ENCODE results near the gene SHISA6. TPM values are rescaled to one million over a fixed set of nuclear protein-coding genes. Genes with fewer than 3 reads are reported as not detected.

SHISA6 gene
- 0.05 TPM in 1 of 2 replicates, not detected in the other for total RNA-seq
- long read RNA-seq, result 0 reads

GRCh38 chr17:11240841-11241610 lies at the start of gene SHISA6:
Gene SHISA6, plus strand, starts transcription at chr17:11241213.
- peaks cover 9% of the 10 kb centered on the region for H3K4me1 Mint-ChIP-seq (ENCODE audit: unreplicated experiment)
- H3K27ac Mint-ChIP-seq (ENCODE audit: unreplicated experiment), result no peak within 1 kb of the TSS
- peaks cover 59% of the 10 kb centered on the region for H3K27me3 Mint-ChIP-seq (ENCODE audit: unreplicated experiment)
- peak within 1 kb of the TSS; percentile 48 for H3K4me3 Mint-ChIP-seq (ENCODE audit: unreplicated experiment)
- TF ChIP-seq, protein P1, sequence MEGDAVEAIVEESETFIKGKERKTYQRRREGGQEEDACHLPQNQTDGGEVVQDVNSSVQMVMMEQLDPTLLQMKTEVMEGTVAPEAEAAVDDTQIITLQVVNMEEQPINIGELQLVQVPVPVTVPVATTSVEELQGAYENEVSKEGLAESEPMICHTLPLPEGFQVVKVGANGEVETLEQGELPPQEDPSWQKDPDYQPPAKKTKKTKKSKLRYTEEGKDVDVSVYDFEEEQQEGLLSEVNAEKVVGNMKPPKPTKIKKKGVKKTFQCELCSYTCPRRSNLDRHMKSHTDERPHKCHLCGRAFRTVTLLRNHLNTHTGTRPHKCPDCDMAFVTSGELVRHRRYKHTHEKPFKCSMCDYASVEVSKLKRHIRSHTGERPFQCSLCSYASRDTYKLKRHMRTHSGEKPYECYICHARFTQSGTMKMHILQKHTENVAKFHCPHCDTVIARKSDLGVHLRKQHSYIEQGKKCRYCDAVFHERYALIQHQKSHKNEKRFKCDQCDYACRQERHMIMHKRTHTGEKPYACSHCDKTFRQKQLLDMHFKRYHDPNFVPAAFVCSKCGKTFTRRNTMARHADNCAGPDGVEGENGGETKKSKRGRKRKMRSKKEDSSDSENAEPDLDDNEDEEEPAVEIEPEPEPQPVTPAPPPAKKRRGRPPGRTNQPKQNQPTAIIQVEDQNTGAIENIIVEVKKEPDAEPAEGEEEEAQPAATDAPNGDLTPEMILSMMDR (IDR thresholded peaks at IDR 0.05), result no peak
- DNase-seq (ENCODE audit: extremely low spot score, unreplicated experiment), result no peak
- H3K36me3 Mint-ChIP-seq (ENCODE audit: unreplicated experiment), result no peaks in the 10 kb centered on the region
- H3K9me3 Mint-ChIP-seq (ENCODE audit: unreplicated experiment), result no peaks in the 10 kb centered on the region

GRCh38 chr17:11195801-11196200 lies 45.2 kb upstream of the SHISA6 start:
- Mint-ChIP-seq H3K9me3 (ENCODE audit: unreplicated experiment) (peaks cover 42% of the 10 kb centered on the region), H3K27me3 (ENCODE audit: unreplicated experiment) (no peaks in the 10 kb centered on the region), H3K36me3 (ENCODE audit: unreplicated experiment) (no peaks in the 10 kb centered on the region), H3K4me1 (ENCODE audit: unreplicated experiment) (no peaks in the 10 kb centered on the region), H3K27ac (ENCODE audit: unreplicated experiment) (no peak overlapping the region), H3K4me3 (ENCODE audit: unreplicated experiment) (no peak overlapping the region)
- TF ChIP-seq, protein P1 (IDR thresholded peaks at IDR 0.05), result no peak
- DNase-seq (ENCODE audit: extremely low spot score, unreplicated experiment), result no peak

GRCh38 chr17:11204991-11205390 lies 36.0 kb upstream of the SHISA6 start:
- Mint-ChIP-seq H3K36me3 (ENCODE audit: unreplicated experiment) (peaks cover 3% of the 10 kb centered on the region), H3K27ac (ENCODE audit: unreplicated experiment) (no peak overlapping the region), H3K4me1 (ENCODE audit: unreplicated experiment) (no peaks in the 10 kb centered on the region), H3K27me3 (ENCODE audit: unreplicated experiment) (no peaks in the 10 kb centered on the region), H3K9me3 (ENCODE audit: unreplicated experiment) (peaks cover 25% of the 10 kb centered on the region), H3K4me3 (ENCODE audit: unreplicated experiment) (no peak overlapping the region)
- TF ChIP-seq, protein P1 (IDR thresholded peaks at IDR 0.05), result no peak
- no peak for DNase-seq (ENCODE audit: extremely low spot score, unreplicated experiment)

GRCh38 chr17:11205659-11206058 lies 35.4 kb upstream of the SHISA6 start:
- H3K4me1 Mint-ChIP-seq (ENCODE audit: unreplicated experiment), result no peaks in the 10 kb centered on the region
- no peak overlapping the region for H3K27ac Mint-ChIP-seq (ENCODE audit: unreplicated experiment)
- H3K36me3 Mint-ChIP-seq (ENCODE audit: unreplicated experiment), result peaks cover 3% of the 10 kb centered on the region
- DNase-seq (ENCODE audit: extremely low spot score, unreplicated experiment), result no peak
- H3K9me3 Mint-ChIP-seq (ENCODE audit: unreplicated experiment), result peaks cover 32% of the 10 kb centered on the region
- TF ChIP-seq, protein P1 (IDR thresholded peaks at IDR 0.05), result no peak
- no peaks in the 10 kb centered on the region for H3K27me3 Mint-ChIP-seq (ENCODE audit: unreplicated experiment)
- no peak overlapping the region for H3K4me3 Mint-ChIP-seq (ENCODE audit: unreplicated experiment)

- Mint-ChIP-seq H3K4me3 (ENCODE audit: unreplicated experiment) (no peak overlapping the region), H3K36me3 (ENCODE audit: unreplicated experiment) (no peaks in the 10 kb centered on the region), H3K27me3 (ENCODE audit: unreplicated experiment) (no peaks in the 10 kb centered on the region), H3K4me1 (ENCODE audit: unreplicated experiment) (no peaks in the 10 kb centered on the region), H3K27ac (ENCODE audit: unreplicated experiment) (no peak overlapping the region), H3K9me3 (ENCODE audit: unreplicated experiment) (peaks cover 59% of the 10 kb centered on the region)
- no peak for DNase-seq (ENCODE audit: extremely low spot score, unreplicated experiment)
- TF ChIP-seq, protein P1 (IDR thresholded peaks at IDR 0.05), result no peak
Observed at GRCh38 chr17:11209906-11210305, 31.1 kb upstream of the SHISA6 start.

All from osteocyte (in vitro differentiated cells).